Femur (tissue), 1 donor: ENCODE data around the gene JAGN1.
"Not testable (repeated sequence)": the region's sequence is repeated elsewhere in the genome, so short reads cannot be mapped to it uniquely, and the experiment has no call there.

Experiments used
- DNase-seq: peaks from one replicate; pipeline ENCODE4 v3.0.0-alpha.2; 2017

The JAGN1 gene

DNA sequence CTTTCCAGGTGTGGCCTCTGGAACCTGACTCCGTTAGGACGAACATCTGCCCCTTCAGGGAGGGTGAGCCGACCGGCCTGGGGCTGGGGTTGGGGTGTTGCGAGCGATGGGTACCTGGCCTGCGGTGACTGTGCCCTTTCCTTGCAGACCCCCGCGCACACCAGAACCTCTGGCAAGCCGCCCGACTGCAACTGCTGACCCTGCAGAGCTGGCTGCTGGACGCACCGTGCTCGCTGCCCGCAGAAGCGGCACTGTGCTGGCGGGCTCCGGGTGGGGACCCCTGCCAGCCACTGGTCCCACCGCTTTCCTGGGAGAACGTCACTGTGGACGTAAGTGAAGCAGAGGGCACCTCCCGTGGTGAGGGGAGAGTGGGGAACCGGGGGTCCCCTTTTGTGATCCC lies 37.7 kb downstream of the JAGN1 start:
- no peak for DNase-seq

DNA sequence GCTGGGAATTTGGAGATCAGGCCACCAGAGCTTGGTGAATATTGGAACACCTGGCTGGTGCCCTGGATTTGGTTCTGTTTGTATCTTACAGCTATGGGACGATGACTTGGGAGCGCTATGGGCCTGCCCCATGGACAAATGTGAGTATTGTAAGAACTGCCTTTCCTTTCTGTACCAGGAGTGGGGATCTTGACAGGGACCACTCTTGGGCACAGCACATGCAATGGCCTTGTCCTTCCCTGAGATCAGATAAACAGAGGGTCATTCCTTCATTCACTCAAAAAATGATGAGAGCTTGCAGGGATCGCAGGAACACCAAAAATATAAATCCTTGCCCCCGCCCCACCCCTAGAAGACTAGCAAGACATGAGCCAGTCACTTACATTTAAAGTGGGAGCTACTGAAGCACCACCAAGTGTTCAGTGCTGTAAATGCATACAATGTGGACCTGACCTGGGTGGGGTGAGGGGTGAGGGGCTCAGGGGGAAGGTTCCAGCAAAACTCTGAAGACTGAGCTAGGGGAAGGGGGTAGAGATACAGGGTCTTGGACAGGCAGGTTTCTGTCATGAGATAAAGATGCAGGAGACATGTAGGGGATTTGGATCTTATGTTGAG lies 40.5 kb downstream of the JAGN1 start:
- no peak for DNase-seq

DNA sequence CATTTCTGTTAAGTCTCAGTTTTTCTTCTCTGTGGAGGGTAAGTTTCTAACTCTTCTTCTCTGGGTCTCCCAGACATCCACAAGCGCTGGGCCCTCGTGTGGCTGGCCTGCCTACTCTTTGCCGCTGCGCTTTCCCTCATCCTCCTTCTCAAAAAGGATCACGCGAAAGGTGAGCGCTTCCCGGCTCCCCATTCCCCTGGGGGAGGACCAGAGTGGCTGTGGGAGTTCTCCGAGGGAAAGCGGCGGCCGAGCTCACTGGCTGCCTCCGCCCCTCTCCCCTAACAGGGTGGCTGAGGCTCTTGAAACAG lies 42.1 kb downstream of the JAGN1 start:
- DNase-seq = no peak

DNA sequence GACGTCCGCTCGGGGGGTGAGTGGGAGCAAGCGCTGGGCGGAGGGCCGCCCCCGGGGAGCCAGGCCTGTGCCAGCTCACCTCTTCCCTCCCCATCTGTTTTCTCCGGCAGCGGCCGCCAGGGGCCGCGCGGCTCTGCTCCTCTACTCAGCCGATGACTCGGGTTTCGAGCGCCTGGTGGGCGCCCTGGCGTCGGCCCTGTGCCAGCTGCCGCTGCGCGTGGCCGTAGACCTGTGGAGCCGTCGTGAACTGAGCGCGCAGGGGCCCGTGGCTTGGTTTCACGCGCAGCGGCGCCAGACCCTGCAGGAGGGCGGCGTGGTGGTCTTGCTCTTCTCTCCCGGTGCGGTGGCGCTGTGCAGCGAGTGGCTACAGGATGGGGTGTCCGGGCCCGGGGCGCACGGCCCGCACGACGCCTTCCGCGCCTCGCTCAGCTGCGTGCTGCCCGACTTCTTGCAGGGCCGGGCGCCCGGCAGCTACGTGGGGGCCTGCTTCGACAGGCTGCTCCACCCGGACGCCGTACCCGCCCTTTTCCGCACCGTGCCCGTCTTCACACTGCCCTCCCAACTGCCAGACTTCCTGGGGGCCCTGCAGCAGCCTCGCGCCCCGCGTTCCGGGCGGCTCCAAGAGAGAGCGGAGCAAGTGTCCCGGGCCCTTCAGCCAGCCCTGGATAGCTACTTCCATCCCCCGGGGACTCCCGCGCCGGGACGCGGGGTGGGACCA lies 42.6 kb downstream of the JAGN1 start:
- DNase-seq = peak; percentile 84

DNA sequence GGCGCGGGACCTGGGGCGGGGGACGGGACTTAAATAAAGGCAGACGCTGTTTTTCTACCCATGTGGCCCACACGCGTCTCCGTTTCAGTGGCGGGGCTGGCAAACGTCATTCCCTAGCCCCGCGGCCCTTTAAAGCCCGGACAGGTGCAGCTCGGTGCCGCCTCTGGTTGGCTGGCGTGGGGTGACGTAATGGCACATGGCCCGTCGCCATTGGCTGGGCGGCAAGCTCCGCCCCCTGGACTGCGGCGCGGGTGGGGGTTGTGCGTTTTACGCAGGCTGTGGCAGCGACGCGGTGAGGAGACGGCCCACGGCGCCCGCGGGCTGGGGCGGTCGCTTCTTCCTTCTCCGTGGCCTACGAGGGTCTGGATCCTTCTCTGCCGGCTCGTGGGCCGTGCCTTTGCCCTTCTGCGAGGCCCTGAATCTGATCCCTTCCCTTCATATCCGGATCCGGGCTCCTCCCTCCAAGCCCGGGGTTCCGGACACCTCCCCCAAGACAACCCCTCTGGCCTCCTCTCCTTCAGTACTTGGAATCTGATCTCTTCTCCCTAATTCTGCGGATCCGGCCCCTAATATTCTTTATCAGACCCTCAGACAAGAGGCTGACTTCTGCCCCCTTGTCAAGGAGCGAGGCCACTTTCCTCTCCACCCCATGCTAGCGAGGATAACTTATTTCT lies 43.3 kb downstream of the JAGN1 start, which contains the start of gene CRELD1:
TSS of gene CRELD1 (plus strand) at position 274 of the 674 bp plus-strand sequence. CDS start 605 bp downstream, outside the sequence.
- DNase-seq = peak; percentile 96

DNA sequence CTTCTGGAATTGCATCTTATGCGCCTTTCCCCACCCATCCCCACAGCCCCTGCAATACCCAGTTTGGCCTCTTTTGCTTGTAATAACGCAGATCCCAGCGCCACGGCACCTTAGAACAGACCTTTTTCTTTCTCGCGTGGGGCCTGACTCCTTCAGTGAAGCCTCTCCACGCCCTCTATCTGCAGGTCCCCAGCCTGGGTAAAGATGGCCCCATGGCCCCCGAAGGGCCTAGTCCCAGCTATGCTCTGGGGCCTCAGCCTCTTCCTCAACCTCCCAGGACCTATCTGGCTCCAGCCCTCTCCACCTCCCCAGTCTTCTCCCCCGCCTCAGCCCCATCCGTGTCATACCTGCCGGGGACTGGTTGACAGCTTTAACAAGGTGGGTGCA lies 43.8 kb downstream of the JAGN1 start:
- no peak for DNase-seq

DNA sequence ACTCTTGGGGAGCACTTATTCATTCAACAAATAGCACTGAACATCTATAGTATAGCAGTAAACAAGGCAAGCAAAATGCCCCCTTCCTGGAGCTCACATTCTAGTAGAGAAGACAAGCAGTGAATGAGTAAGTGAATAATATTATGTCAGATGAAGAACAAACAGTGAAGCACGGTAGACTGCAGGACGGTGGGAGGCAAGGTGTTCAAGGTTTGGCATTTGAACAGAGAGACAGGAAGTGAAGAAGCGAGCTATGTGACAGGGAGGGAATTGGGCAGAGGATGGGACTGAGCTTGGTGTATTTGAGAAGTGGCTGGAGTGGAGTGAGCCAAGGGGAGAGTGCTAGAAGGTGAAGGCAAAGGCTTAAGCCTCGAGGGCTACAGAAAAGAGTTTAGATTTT lies 44.6 kb downstream of the JAGN1 start:
- no peak for DNase-seq

DNA sequence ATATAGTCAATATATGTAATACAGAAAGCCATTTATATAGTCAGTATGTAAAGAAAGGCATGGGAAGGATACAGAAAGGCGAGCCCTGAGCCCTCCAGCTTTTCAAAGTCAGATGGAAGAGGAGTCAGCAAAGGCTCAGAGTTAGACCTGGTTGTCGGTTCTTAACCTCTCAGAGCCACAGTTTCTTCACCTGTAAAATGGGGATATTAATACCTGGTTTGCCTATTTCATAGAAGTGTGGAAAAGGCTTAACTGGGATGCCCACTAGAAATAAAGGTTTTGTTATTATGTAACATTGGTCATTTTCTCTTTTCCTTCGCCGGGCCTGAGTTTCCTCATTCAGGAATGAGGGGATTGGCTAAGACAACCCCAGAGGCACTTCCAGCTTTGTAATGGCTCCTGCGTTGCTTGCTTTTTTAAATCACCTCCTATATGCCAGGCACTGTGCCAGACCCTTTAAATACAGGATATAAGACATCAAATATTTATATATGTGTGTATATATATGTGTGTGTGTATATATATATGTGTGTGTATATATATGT lies 45.6 kb downstream of the JAGN1 start:
- DNase-seq = no peak

DNA sequence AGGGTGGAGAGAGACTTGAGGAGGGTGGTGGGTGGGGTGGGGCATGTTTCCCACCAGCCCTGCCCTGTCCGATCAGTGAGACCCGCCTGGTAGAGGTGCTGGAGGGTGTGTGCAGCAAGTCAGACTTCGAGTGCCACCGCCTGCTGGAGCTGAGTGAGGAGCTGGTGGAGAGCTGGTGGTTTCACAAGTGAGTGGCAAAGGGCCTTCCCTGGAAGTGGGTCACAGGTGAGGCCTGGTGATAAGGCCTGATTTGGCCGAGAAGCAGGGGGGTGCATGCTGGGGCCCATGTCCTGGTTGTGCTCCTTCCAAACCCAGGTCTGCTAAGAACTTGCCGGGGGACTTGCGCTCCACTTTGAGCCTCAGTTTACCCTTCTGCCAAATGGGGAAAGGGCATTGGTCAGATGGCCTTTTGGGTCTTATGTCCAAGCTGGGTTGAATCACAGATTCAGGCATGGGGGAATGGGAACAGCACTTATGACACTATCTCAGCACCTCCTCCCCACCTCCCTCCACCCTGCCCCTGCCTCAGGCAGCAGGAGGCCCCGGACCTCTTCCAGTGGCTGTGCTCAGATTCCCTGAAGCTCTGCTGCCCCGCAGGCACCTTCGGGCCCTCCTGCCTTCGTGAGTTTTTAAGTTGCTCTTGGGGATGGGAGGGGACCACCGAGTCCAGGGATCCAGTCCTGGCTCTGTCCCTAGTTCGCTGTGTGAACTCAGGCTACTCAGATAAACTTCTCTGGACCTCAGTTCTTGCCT lies 47.3 kb downstream of the JAGN1 start:
- DNase-seq = no peak

DNA sequence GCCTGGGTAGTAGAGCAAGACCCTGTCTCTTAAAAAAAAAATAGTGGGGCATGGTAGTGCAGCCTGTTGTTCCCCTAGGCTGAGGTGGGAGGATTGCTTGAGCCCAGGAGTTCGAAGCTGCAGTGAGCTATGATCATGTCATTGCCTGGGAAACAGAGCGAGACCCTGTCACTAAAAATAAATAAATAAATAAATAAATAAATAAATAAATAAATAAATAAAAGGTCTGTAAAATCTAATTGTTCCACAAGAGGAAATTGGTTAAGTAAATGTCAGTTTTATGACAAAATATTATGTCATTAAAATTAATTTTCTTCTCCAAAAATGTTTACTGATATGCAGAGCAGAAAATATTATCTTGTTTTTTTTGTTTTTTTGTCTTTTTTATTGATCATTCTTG lies 48.6 kb downstream of the JAGN1 start:
- no peak for DNase-seq

DNA sequence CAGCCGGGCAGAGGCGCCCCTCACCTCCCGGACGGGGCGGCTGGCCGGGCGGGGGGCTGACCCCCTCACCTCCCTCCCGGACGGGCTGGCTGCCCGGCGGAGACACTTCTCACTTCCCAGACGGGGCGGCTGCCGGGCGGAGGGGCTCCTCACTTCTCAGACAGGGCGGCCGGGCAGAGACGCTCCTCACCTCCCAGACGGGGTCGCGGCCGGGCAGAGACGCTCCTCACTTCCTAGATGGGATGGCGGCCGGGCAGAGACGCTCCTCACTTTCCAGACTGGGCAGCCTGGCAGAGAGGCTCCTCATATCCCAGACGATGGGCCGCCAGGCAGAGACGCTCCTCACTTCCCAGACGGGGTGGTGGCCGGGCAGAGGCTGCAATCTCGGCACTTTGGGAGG lies 49.5 kb downstream of the JAGN1 start:
- not testable (repeated sequence) for DNase-seq

DNA sequence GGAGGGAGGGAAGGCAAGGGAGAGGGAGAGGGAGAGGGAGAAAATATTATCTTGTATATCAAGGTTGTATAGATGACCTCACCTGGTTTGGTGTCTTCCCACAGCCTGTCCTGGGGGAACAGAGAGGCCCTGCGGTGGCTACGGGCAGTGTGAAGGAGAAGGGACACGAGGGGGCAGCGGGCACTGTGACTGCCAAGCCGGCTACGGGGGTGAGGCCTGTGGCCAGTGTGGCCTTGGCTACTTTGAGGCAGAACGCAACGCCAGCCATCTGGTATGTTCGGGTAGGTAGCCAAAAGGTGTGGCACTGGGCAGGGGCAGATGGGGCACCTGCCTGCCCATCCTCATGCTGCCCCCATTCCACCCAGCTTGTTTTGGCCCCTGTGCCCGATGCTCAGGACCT lies 50.3 kb downstream of the JAGN1 start:
- no peak for DNase-seq

DNA sequence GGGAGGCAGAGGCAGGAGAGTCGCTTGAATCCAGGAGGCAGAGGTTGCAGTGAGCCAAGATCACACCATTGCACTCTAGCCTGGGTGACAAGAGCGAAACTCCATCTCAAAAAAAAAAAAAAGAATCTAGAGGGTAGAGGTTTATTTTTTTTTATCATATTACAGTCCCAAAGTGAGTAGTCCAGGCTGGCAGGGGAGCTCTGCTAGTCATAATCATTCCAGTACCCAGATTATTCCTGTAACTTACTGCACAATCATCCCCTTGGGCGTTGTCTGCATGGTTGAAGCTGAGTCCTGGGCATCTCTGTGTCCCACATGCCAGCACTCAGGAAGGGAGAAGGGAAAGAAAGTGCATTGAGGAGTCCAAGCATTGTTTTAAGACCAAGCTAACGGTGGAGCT lies 51.8 kb downstream of the JAGN1 start:
- no peak for DNase-seq

DNA sequence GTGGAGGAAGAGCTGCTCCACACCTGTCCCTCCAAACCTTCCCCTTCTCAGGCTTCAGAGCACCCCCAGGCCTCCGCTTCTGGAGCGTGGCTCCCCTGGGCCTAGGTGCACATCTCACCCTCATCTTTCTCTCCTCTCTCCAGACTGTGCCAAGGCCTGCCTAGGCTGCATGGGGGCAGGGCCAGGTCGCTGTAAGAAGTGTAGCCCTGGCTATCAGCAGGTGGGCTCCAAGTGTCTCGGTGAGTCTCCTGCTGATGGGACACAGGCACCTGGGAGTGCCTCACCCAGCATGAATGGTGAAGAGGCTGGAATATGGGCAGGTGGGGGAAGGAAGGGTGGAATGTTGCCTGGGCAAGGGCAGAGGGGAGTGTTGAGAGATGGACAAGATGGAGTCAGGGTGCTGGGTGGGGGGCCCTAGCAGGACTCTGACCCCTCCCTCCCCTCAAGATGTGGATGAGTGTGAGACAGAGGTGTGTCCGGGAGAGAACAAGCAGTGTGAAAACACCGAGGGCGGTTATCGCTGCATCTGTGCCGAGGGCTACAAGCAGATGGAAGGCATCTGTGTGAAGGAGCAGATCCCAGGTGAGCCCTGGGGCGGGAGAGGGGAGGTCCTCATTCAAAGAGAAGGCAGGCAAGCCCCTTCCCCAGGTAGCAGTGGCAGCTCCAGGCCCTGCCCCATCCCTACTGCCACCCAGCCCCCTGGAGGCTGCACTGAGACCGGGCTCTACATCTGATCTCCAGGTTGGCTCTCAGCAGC lies 52.7 kb downstream of the JAGN1 start:
- DNase-seq = no peak
